ENCODE data around the gene FUBP1. TPM values are rescaled to one million over a fixed set of nuclear protein-coding genes. Genes with fewer than 3 reads are reported as not detected.

FUBP1 gene
- total RNA-seq, 4 donors from 2014 or later, result 81.8 to 176 (median 101) TPM

DNA sequence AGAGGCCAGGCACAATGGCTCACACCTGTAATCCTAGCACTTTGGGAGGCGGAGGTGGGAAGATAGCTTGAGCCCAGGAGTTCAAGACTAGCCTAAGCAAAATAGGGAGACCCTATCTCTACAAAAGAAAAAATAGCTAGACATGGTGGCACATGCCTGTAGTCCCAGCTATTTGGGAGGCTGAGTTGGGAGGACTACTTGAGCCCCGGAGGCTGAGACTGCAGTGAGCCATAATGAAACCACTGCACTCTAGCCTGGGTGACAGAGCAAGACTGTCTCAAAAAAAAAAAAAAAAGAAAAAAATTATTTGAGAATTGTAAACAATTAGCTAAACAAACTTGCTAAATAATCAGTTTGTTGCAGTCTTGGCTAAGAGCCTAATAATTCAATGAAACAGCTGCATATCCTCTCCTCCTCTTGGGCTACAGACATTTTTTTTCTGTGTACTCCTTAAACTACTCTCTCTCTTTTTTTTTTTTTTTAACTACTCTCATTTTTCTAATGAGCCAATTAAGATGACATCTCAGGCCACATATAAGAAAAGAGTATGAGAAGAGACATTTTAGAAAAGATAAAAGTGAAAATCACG lies 15.3 kb upstream of the FUBP1 start:
- in situ Hi-C loops (cut with MboI; ENCODE audit: low pct_ligation_motif_present in 1 of 4, low pct_unique_long_range_greater_than_20kb in 1 of 4, low sequenced_read_pairs in 3 of 4) (no loop called here), intact Hi-C loops (cut with DNase I; ENCODE audit: low total_unique reads) (no loop called here)
- Histone ChIP-seq H3K27ac (no peak overlapping the region), H3K4me1 (peaks cover 4 to 19% (median 6%) of the 10 kb centered on the region in 4 donors), H3K36me3 (no peaks in the 10 kb centered on the region), H3K9me3 (no peaks in the 10 kb centered on the region), H3K27me3 (no peaks in the 10 kb centered on the region), H3K4me3 (no peak overlapping the region)
- DNase-seq, result no peak
- TF ChIP-seq POLR2A (IDR thresholded peaks at IDR 0.05) (no peak), POLR2AphosphoS5 (IDR thresholded peaks at IDR 0.05) (no peak), EP300 (IDR thresholded peaks at IDR 0.05; ENCODE audit: low read depth) (no peak)
- TF ChIP-seq, protein P1, sequence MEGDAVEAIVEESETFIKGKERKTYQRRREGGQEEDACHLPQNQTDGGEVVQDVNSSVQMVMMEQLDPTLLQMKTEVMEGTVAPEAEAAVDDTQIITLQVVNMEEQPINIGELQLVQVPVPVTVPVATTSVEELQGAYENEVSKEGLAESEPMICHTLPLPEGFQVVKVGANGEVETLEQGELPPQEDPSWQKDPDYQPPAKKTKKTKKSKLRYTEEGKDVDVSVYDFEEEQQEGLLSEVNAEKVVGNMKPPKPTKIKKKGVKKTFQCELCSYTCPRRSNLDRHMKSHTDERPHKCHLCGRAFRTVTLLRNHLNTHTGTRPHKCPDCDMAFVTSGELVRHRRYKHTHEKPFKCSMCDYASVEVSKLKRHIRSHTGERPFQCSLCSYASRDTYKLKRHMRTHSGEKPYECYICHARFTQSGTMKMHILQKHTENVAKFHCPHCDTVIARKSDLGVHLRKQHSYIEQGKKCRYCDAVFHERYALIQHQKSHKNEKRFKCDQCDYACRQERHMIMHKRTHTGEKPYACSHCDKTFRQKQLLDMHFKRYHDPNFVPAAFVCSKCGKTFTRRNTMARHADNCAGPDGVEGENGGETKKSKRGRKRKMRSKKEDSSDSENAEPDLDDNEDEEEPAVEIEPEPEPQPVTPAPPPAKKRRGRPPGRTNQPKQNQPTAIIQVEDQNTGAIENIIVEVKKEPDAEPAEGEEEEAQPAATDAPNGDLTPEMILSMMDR (IDR thresholded peaks at IDR 0.05), result no peak
- 87% methylated on average over 3 of the region's 3 CpGs for WGBS, 2 donors (ENCODE audit: low coverage in 1 of 2)

DNA sequence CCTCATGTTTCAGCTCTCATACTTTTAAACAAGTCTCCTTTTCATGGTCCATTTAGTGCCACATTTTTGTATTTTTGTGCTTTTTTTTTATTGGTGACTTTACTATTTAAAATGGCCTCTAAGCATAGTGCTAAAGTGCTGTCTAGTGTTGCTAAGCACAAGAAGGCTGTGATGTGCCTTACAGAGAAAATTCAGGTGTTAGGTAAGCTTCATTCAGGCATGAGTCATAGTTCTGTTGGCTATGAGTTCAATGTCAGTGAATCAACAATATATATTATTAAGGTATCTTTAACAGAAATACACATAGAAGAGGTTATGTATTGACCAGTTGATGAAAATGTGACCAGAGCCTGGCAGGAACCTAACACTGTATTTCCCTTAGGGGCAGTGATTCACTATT lies 12.8 kb upstream of the FUBP1 start:
- Histone ChIP-seq H3K27me3 (no peaks in the 10 kb centered on the region), H3K36me3 (no peaks in the 10 kb centered on the region), H3K4me3 (no peak overlapping the region), H3K4me1 (peaks cover 4 to 19% (median 6%) of the 10 kb centered on the region in 4 donors), H3K9me3 (no peaks in the 10 kb centered on the region), H3K27ac (no peak overlapping the region)
- TF ChIP-seq, protein P1 (IDR thresholded peaks at IDR 0.05), result no peak
- TF ChIP-seq EP300 (IDR thresholded peaks at IDR 0.05; ENCODE audit: low read depth), result no peak
- no peak for TF ChIP-seq POLR2A (IDR thresholded peaks at IDR 0.05)
- intact Hi-C loops (cut with DNase I; ENCODE audit: low total_unique reads) (no loop called here), in situ Hi-C loops (cut with MboI; ENCODE audit: low pct_ligation_motif_present in 1 of 4, low pct_unique_long_range_greater_than_20kb in 1 of 4, low sequenced_read_pairs in 3 of 4) (no loop called here)
- DNase-seq, result no peak

GRCh38 chr1:77990629-77991204 lies 11.8 kb upstream of the FUBP1 start:
- in situ Hi-C loops (cut with MboI; ENCODE audit: low pct_ligation_motif_present in 1 of 4, low pct_unique_long_range_greater_than_20kb in 1 of 4, low sequenced_read_pairs in 3 of 4), result no loop called here
- Histone ChIP-seq H3K9me3 (no peaks in the 10 kb centered on the region), H3K4me3 (no peak overlapping the region), H3K27me3 (no peaks in the 10 kb centered on the region), H3K4me1 (peaks cover 4 to 19% (median 6%) of the 10 kb centered on the region in 4 donors), H3K36me3 (no peaks in the 10 kb centered on the region), H3K27ac (no peak overlapping the region)
- intact Hi-C loops (cut with DNase I; ENCODE audit: low total_unique reads), result no loop called here
- DNase-seq, result no peak
- WGBS, 2 donors (ENCODE audit: low coverage in 1 of 2), result 28 to 42% methylated on average over 3 of the region's 3 CpGs
- TF ChIP-seq, protein P1 (IDR thresholded peaks at IDR 0.05), result no peak

DNA sequence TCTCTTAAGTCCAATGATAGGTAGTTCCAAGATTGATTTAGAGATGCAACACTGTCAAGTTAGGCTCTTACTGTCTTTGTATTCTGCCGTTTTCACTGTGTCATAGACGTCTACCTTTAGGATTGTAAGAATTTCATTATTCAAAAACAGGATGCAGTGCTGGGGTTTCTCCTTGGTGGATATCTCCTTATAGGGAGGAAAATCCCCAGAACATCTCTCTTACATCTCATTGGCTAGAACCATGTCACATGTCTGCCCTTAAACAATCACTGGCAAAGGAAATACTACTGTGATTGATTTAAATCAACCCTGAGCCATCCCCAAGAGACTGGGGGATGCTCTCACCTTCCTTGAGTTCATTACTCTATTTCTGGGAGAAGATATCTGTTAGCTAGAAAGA lies 10.9 kb upstream of the FUBP1 start:
- peaks cover 4 to 19% (median 6%) of the 10 kb centered on the region in 4 donors for H3K4me1 ChIP-seq
- TF ChIP-seq POLR2A (IDR thresholded peaks at IDR 0.05) (no peak), EP300 (IDR thresholded peaks at IDR 0.05; ENCODE audit: low read depth) (no peak), POLR2AphosphoS5 (IDR thresholded peaks at IDR 0.05) (no peak)
- TF ChIP-seq, protein P1 (IDR thresholded peaks at IDR 0.05), result no peak
- intact Hi-C loops (cut with DNase I; ENCODE audit: low total_unique reads), result no loop called here
- 92 to 100% methylated on average over 2 of the region's 2 CpGs for WGBS, 2 donors (ENCODE audit: low coverage in 1 of 2)
- no peak overlapping the region for H3K4me3 ChIP-seq
- no peak overlapping the region for H3K27ac ChIP-seq
- DNase-seq, result no peak
- in situ Hi-C loops (cut with MboI; ENCODE audit: low pct_ligation_motif_present in 1 of 4, low pct_unique_long_range_greater_than_20kb in 1 of 4, low sequenced_read_pairs in 3 of 4), result no loop called here
- no peaks in the 10 kb centered on the region for H3K36me3 ChIP-seq
- no peaks in the 10 kb centered on the region for H3K27me3 ChIP-seq
- H3K9me3 ChIP-seq, result no peaks in the 10 kb centered on the region

All from transverse colon (tissue), 4 donors.